HG03342 (cell line): ENCODE data around the gene SYNM.

Experiments
- ATAC-seq: cut with Tn5 transposase; IDR thresholded peaks from one replicate; pipeline ENCODE4 v1.9.1; 2021; ENCODE audit warnings: mild to moderate bottlenecking, moderate library complexity; ENCODE audit not compliant: unreplicated experiment

Gene SYNM

GRCh38 chr15:99165020-99165790 lies 60.3 kb downstream of the SYNM start:
- ATAC-seq, result no peak

GRCh38 chr15:99165956-99166689 lies 61.2 kb downstream of the SYNM start:
- no peak for ATAC-seq

DNA sequence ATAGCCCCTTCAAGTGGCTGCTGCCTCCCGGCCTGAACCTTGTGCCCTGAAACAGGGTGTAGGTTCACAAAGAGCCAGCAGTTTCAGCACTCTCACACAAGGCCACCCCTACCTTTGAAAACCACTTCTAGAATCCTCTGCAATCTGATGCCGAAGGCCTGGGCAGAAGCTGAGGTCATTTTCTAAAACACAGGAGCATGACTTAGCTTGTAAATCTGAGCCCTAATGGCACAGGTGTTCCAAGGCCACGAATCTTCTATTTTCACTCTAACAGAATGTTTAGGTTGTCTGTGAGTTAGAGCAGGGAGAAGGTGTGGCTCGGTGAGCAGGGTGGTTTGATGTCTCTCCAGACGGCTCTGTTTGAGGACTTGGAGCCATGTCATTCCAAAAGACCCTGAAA lies 62.3 kb downstream of the SYNM start:
- no peak for ATAC-seq

DNA sequence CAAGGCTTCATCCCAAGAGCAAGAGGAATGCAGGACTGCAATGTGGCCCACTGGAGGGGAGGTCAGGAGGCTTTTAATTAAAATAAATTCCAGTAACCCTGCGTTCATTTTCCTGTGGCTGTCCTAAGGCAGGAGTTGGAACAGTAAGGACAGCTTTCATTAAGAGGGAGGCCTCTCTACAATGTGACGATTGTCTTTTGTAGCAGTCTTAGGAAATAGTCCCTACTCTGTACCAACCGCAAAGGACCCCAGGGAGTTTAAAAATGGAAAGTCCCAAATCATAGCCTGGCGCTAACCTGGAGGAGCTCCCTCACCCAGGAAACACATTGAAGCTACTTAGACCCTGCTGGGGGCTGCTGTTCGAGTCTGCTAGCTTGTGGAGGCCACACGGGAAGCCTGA lies 62.8 kb downstream of the SYNM start:
- peak; percentile 65 for ATAC-seq

- ATAC-seq, result no peak
Measured at GRCh38 chr15:99168601-99169580, 64.0 kb downstream of the SYNM start.

DNA sequence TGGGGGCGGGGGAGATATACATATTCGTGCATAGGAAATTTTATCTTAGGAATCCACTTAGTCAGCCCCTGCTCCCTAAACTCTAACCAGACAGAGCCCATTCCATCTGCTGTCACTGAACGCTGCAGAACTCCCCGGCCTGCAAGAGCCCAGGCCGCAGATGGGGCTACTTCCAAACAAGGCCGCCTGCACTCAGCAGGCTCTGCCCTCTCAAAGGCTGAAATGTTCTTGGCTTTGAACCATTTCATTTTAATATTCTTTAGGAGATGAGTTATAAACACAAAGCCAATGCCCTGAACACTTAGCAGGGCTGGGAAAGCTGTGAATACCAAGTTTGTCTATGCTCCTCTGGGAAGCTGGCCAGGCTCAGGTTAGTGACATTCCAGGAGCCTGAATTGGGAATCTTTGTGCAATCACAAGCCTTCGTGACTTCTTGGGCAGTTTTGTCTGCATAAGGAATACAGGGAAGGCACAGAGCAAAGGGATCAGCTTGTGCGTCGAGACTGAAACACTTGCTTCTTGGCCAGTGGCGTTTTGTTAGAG lies 65.0 kb downstream of the SYNM start:
- ATAC-seq, result no peak

GRCh38 chr15:99170476-99171065 lies 65.7 kb downstream of the SYNM start:
- no peak for ATAC-seq

- no peak for ATAC-seq
Measured at GRCh38 chr15:99172171-99172570, 67.3 kb downstream of the SYNM start.

DNA sequence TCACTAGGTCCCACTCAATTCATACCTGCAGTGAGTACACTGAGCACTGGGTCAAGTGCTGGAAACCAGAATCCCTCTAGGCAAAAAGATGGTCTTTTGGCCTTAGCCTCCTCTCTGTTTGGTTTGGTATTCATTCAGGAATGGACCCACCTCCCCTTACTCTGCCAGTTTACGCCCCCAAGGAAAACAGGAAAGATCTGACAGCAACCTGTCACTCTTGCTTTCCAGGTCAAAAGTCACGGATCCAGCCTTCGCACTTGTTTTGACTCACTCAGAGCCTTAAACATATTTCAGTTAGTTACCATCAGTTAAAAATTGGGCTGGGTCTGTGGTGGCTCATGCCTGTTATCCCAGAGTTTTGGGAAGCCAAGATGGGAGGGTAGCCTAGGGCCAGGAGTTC lies 68.1 kb downstream of the SYNM start:
- no peak for ATAC-seq

GRCh38 chr15:99174567-99175395 lies 69.9 kb downstream of the SYNM start:
- ATAC-seq, result no peak

DNA sequence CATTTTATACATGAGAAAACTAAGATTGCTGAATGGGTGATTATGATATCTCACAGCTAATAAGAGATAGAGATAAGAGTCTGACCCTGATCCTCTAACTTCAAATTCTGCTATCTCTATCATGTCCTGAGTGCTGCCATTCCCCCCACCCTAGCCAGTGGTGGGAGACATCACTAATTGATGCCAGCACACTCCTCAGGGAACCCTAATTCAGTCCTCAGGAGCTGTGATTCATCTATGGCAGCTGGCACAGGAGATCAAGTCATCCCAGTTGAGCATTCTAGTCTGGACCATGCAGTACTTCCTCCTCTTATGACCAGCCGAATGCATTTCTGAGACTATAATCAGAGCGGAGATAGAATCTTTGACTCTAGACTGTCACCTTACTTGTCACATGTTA lies 71.9 kb downstream of the SYNM start:
- ATAC-seq, result no peak

DNA sequence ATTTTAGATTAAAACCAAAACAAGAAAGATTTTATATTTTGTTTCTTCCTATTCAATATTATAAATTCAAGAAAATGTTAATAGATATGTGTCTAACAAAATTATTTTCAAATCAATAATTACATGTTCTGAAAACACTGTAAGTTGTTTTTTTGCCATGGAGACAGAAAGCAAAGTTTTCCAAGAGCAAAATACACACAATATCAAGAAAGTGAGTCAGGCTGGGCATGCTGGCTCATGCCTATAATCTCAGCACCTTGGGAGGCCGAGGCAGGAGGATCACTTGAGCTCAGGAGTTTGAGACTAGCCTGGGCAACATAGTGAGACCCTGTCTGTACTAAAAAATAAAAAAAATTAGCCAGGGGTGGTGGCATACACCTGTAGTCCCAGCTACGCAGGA lies 72.8 kb downstream of the SYNM start:
- no peak for ATAC-seq

- no peak for ATAC-seq
Measured at GRCh38 chr15:99180086-99180963, 75.4 kb downstream of the SYNM start.

- ATAC-seq, result no peak
Measured at GRCh38 chr15:99180964-99181306, 76.1 kb downstream of the SYNM start.

DNA sequence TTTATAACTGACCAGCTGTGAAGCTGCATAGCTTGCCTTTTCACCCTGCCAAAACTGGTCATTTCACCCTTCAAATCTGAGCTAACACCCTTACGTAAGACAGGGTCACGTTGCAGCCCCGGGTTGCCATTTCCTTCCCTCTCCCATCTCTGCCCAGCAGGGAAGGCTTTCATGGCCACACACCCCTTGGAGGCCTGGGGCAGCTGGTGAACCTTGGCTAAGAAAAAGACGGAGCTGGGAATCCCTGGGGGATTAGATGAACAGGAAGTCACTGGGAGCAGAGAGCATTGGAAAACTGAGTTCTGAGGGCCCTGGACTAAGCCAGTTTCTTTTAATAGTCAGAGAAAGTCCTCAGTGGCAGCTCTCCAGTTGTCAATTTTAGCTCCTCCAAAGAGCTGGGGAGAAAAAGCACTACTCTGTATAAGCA lies 76.7 kb downstream of the SYNM start:
- ATAC-seq, result no peak

- ATAC-seq, result no peak
Measured at GRCh38 chr15:99182791-99183190, 77.9 kb downstream of the SYNM start.
